Neural cell (in vitro differentiated cells): ENCODE results near the gene SMC2. TPM values are rescaled to one million over a fixed set of nuclear protein-coding genes. Genes with fewer than 3 reads are reported as not detected.

ENCODE experiments used
- H2AFZ ChIP-seq: fragments of 200-600, 300-800 bp; sonication (generic), shearing (Covaris generic); 2 replicates; pipeline ENCODE4 v1.6.0; 2014; ENCODE audit warnings: low read depth, mild to moderate bottlenecking, antibody characterized with exemption, low read length, moderate library complexity
- H3F3A ChIP-seq: fragments of 200-600 bp; shearing (Covaris generic); 2 replicates; pipeline ENCODE4 v1.6.1; 2016; ENCODE audit warnings: mild to moderate bottlenecking, moderate library complexity, mixed read lengths, antibody characterized with exemption, low read length; ENCODE audit not compliant: insufficient read depth, poor library complexity, severe bottlenecking
- H3K27ac ChIP-seq: fragments of 200-600, 300-800 bp; sonication (generic), shearing (Covaris generic); 2 replicates; pipeline ENCODE4 v1.5.1; 2014; ENCODE audit warnings: mild to moderate bottlenecking, low read length, moderate library complexity
- H3K27me3 ChIP-seq: fragments of 300-800, 200-600 bp; sonication (generic), shearing (Covaris generic); 2 replicates; pipeline ENCODE4 v1.6.0; 2014; ENCODE audit warnings: mild to moderate bottlenecking, low read depth, low read length, moderate library complexity; ENCODE audit not compliant: insufficient read depth
- H3K36me3 ChIP-seq: fragments of 300-800, 200-600 bp; sonication (generic), shearing (Covaris generic); 2 replicates; pipeline ENCODE4 v1.5.1; 2014; ENCODE audit warnings: mild to moderate bottlenecking, antibody characterized with exemption, low read length, moderate library complexity; ENCODE audit not compliant: insufficient read depth
- H3K4me2 ChIP-seq: fragments of 300-800, 200-600 bp; sonication (generic), shearing (Covaris generic); 2 replicates; pipeline ENCODE4 v1.6.0; 2014; ENCODE audit warnings: mild to moderate bottlenecking, low read length
- H3K4me3 ChIP-seq: fragments of 300-800, 200-600 bp; sonication (generic), shearing (Covaris generic); 2 replicates; pipeline ENCODE4 v1.5.1; 2014; ENCODE audit warnings: mild to moderate bottlenecking, low read length, moderate library complexity
- H3K79me2 ChIP-seq: fragments of 200-600 bp; shearing (Covaris generic); replicated peaks from 2 replicates; pipeline ENCODE4 v1.6.0; 2014; ENCODE audit warnings: mild to moderate bottlenecking, low read length, moderate library complexity; ENCODE audit not compliant: insufficient read depth
- H3K9ac ChIP-seq: fragments of 300-800, 200-600 bp; sonication (generic), shearing (Covaris generic); 2 replicates; pipeline ENCODE4 v1.6.1; 2016; ENCODE audit warnings: mild to moderate bottlenecking, low read length, mixed read lengths
- H3K9me2 ChIP-seq: fragments of 200-600 bp; shearing (Covaris generic); 2 replicates; pipeline ENCODE4 v1.6.1; 2016; ENCODE audit warnings: mild to moderate bottlenecking, low read length, mixed read lengths; ENCODE audit not compliant: insufficient read depth
- H3K9me3 ChIP-seq: fragments of 200-600, 300-800 bp; sonication (generic), shearing (Covaris generic); 2 replicates; pipeline ENCODE4 v1.6.1; 2016; ENCODE audit warnings: mild to moderate bottlenecking, mixed run types, low read length, moderate library complexity, mixed read lengths
- H4K20me1 ChIP-seq: fragments of 200-600 bp; shearing (Covaris generic); 2 replicates; pipeline ENCODE4 v1.6.1; 2016; ENCODE audit warnings: mild to moderate bottlenecking, mixed run types; ENCODE audit not compliant: insufficient read depth
- EP300 ChIP-seq: fragments of 450-650 bp; conservative IDR thresholded peaks from 2 replicates; pipeline ENCODE4 v1.6.1; 2014; ENCODE audit warnings: antibody characterized with exemption, mild to moderate bottlenecking, moderate library complexity; ENCODE audit not compliant: poor library complexity, severe bottlenecking
- EZH2 ChIP-seq: fragments of 200-600, 300-800 bp; shearing (Covaris generic), sonication (generic); IDR thresholded peaks from 2 replicates; pipeline ENCODE4 v1.6.1; 2014; ENCODE audit warnings: antibody characterized with exemption, low read length, borderline replicate concordance, mild to moderate bottlenecking; ENCODE audit not compliant: insufficient read depth, poor library complexity, severe bottlenecking
- MXI1 ChIP-seq: fragments of 450-650 bp; conservative IDR thresholded peaks from 2 replicates; pipeline ENCODE4 v1.6.1; 2014; ENCODE audit warnings: antibody characterized with exemption, mild to moderate bottlenecking; ENCODE audit not compliant: poor library complexity, severe bottlenecking
- POLR2AphosphoS5 ChIP-seq: IDR thresholded peaks from 2 replicates; pipeline ENCODE4 v1.6.1; 2012
- RAD21 ChIP-seq: fragments of 450-650 bp; conservative IDR thresholded peaks from 2 replicates; pipeline ENCODE4 v1.6.1; 2014; ENCODE audit warnings: antibody characterized with exemption, mild to moderate bottlenecking, moderate library complexity
- SMC3 ChIP-seq: fragments of 450-650 bp; conservative IDR thresholded peaks from 2 replicates; pipeline ENCODE4 v1.6.1; 2014; ENCODE audit warnings: antibody characterized with exemption, mild to moderate bottlenecking, moderate library complexity; ENCODE audit not compliant: poor library complexity
- TAF1 ChIP-seq: IDR thresholded peaks from 2 replicates; pipeline ENCODE4 v1.6.1; 2012; ENCODE audit warnings: low read depth
- polyA minus RNA-seq: library from RNA; depleted of rRNA, polyadenylated mRNA; stranded (reverse); fragments of >200 nt; gene quantifications from 2 replicates; pipeline ENCODE4 v1.2.3, GENCODE V29; 2014
- polyA plus RNA-seq: library from polyadenylated mRNA; depleted of rRNA; stranded (reverse); fragments of >200 nt; gene quantifications from 2 replicates; pipeline ENCODE4 v1.2.3, GENCODE V29; 2014
- TF ChIP-seq, protein P1 (sequence below): fragments of 450-650 bp; IDR thresholded peaks from 2 replicates; pipeline ENCODE4 v1.5.1; 2014; ENCODE audit warnings: antibody characterized with exemption, mild to moderate bottlenecking, moderate library complexity; ENCODE audit not compliant: poor library complexity, severe bottlenecking
- TF ChIP-seq, protein P2 (sequence below): IDR thresholded peaks from 2 replicates; pipeline ENCODE4 v1.6.1; 2012; ENCODE audit warnings: borderline replicate concordance

Gene SMC2
- 2.6 and 3.6 TPM in 2 replicates for polyA plus RNA-seq
- 6.1 and 6.3 TPM in 2 replicates for polyA minus RNA-seq

GRCh38 chr9:104093647-104094533 is at the start of gene SMC2:
TSS of gene SMC2 (plus strand) at chr9:104094309. CDS start at chr9:104095385, 1,076 bp downstream.
- Histone ChIP-seq H3K4me3 (peak within 1 kb of the TSS; percentile 80), H4K20me1 (no peaks in the 10 kb centered on the region), H3K4me2 (peak within 1 kb of the TSS; percentile 94), H3K9ac (peak within 1 kb of the TSS; percentile 74), H3K36me3 (no peaks in the 10 kb centered on the region), H3F3A (peaks cover 4% of the 10 kb centered on the region), H3K9me3 (no peaks in the 10 kb centered on the region), H3K27ac (peak within 1 kb of the TSS; percentile 90), H3K27me3 (no peaks in the 10 kb centered on the region), H3K79me2 (peaks cover 10% of the 10 kb centered on the region), H3K9me2 (peaks cover 3% of the 10 kb centered on the region), H2AFZ (peak within 1 kb of the TSS; percentile 75)
- TF ChIP-seq EZH2, result no peak
- no peak for TF ChIP-seq TAF1
- TF ChIP-seq, protein P1, sequence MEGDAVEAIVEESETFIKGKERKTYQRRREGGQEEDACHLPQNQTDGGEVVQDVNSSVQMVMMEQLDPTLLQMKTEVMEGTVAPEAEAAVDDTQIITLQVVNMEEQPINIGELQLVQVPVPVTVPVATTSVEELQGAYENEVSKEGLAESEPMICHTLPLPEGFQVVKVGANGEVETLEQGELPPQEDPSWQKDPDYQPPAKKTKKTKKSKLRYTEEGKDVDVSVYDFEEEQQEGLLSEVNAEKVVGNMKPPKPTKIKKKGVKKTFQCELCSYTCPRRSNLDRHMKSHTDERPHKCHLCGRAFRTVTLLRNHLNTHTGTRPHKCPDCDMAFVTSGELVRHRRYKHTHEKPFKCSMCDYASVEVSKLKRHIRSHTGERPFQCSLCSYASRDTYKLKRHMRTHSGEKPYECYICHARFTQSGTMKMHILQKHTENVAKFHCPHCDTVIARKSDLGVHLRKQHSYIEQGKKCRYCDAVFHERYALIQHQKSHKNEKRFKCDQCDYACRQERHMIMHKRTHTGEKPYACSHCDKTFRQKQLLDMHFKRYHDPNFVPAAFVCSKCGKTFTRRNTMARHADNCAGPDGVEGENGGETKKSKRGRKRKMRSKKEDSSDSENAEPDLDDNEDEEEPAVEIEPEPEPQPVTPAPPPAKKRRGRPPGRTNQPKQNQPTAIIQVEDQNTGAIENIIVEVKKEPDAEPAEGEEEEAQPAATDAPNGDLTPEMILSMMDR, result peak; percentile 21
- TF ChIP-seq SMC3, result peak; percentile 71
- TF ChIP-seq MXI1, result peak; percentile 100
- TF ChIP-seq, protein P2, sequence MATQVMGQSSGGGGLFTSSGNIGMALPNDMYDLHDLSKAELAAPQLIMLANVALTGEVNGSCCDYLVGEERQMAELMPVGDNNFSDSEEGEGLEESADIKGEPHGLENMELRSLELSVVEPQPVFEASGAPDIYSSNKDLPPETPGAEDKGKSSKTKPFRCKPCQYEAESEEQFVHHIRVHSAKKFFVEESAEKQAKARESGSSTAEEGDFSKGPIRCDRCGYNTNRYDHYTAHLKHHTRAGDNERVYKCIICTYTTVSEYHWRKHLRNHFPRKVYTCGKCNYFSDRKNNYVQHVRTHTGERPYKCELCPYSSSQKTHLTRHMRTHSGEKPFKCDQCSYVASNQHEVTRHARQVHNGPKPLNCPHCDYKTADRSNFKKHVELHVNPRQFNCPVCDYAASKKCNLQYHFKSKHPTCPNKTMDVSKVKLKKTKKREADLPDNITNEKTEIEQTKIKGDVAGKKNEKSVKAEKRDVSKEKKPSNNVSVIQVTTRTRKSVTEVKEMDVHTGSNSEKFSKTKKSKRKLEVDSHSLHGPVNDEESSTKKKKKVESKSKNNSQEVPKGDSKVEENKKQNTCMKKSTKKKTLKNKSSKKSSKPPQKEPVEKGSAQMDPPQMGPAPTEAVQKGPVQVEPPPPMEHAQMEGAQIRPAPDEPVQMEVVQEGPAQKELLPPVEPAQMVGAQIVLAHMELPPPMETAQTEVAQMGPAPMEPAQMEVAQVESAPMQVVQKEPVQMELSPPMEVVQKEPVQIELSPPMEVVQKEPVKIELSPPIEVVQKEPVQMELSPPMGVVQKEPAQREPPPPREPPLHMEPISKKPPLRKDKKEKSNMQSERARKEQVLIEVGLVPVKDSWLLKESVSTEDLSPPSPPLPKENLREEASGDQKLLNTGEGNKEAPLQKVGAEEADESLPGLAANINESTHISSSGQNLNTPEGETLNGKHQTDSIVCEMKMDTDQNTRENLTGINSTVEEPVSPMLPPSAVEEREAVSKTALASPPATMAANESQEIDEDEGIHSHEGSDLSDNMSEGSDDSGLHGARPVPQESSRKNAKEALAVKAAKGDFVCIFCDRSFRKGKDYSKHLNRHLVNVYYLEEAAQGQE, result no peak
- TF ChIP-seq EP300, result peak; percentile 61
- TF ChIP-seq RAD21, result peak; percentile 69
- no peak for TF ChIP-seq POLR2AphosphoS5

DNA sequence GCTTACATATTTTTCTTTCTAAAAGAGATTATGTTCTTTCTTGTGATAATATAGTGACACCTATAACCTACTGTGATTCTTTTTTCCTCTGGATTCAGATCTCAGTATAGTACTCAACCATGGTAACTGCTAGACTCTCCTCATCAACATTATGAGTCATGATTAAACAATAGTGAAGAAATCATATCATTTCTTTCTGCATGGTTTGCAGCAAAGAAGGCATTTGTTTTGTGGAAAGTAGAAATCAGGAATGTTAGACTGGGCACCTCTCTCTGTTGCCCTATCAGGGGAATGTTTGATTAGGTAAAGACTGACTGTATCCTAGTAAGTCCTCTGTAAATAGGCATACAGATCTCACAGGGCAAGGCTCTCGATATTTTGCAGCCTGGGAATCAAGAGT is 25.6 kb upstream of the SMC2 start:
- no peak overlapping the region for H2AFZ ChIP-seq
- no peaks in the 10 kb centered on the region for H3K27me3 ChIP-seq
- no peaks in the 10 kb centered on the region for H3K9me2 ChIP-seq
- H4K20me1 ChIP-seq, result no peaks in the 10 kb centered on the region
- H3K4me3 ChIP-seq, result no peak overlapping the region
- no peaks in the 10 kb centered on the region for H3K36me3 ChIP-seq
- no peaks in the 10 kb centered on the region for H3K79me2 ChIP-seq
- H3K27ac ChIP-seq, result no peak overlapping the region
- no peaks in the 10 kb centered on the region for H3F3A ChIP-seq
- TF ChIP-seq POLR2AphosphoS5 (no peak), RAD21 (no peak), MXI1 (no peak), EZH2 (no peak), EP300 (no peak), SMC3 (no peak), TAF1 (no peak)
- TF ChIP-seq, protein P2, result no peak
- TF ChIP-seq, protein P1, result no peak
- H3K9ac ChIP-seq, result no peak overlapping the region
- no peaks in the 10 kb centered on the region for H3K9me3 ChIP-seq
- no peak overlapping the region for H3K4me2 ChIP-seq
